Skeletal muscle tissue (tissue), 4 donors: ENCODE measurements around the gene MYEOV. TPM values are rescaled to one million over a fixed set of nuclear protein-coding genes. Genes with fewer than 3 reads are reported as not detected.

ENCODE experiments used
- H3K27ac ChIP-seq: one replicate; pipeline ENCODE4 v1.7.0; 2013; ENCODE audit warnings: mild to moderate bottlenecking, low read depth, low read length, inconsistent platforms
- H3K27me3 ChIP-seq, 3 donors: one replicate each; pipeline ENCODE4 v1.7.0; 2013; ENCODE audit warnings: low read length in 3 of 3; ENCODE audit not compliant: control insufficient read depth in 3 of 3, insufficient read depth in 3 of 3
- H3K36me3 ChIP-seq, 3 donors: one replicate each; pipeline ENCODE4 v1.7.0; 2013; ENCODE audit warnings: low read length in 3 of 3; ENCODE audit not compliant: control insufficient read depth in 3 of 3, insufficient read depth in 3 of 3
- H3K4me1 ChIP-seq, 3 donors: one replicate each; pipeline ENCODE4 v1.7.0; 2013; ENCODE audit warnings: low read length in 3 of 3, mild to moderate bottlenecking in 3 of 3; ENCODE audit not compliant: control insufficient read depth in 3 of 3, insufficient read depth in 3 of 3
- H3K4me3 ChIP-seq, 3 donors: one replicate each; pipeline ENCODE4 v1.7.0; 2013; ENCODE audit warnings: low read length in 3 of 3
- H3K9ac ChIP-seq, 3 donors: one replicate each; pipeline ENCODE4 v1.7.0; 2013; ENCODE audit warnings: low read length in 3 of 3, mild to moderate bottlenecking in 3 of 3, moderate library complexity in 2 of 3, low read depth in 1 of 3
- H3K9me3 ChIP-seq, 3 donors: one replicate each; pipeline ENCODE4 v1.7.0; 2013; ENCODE audit warnings: low read length in 3 of 3; ENCODE audit not compliant: control insufficient read depth in 3 of 3
- total RNA-seq: library from RNA; depleted of rRNA; stranded (reverse); fragments of >200 nt; gene quantifications from one replicate; pipeline ENCODE4 v1.2.3, GENCODE V29; 2014
- donor health status: Osteomylitis.

The MYEOV gene
- total RNA-seq, 1 donor from 2014 or later = not detected

GRCh38 chr11:69333879-69334278, 39.9 kb downstream of the MYEOV start:
- H3K27me3 ChIP-seq = peaks cover 0 to 4% (median 0%) of the 10 kb centered on the region in 3 donors
- peaks cover 0 to 3% (median 0%) of the 10 kb centered on the region in 3 donors for H3K4me1 ChIP-seq
- no peaks in the 10 kb centered on the region for H3K36me3 ChIP-seq

GRCh38 chr11:69335007-69335780, 41.2 kb downstream of the MYEOV start:
- no peaks in the 10 kb centered on the region for H3K36me3 ChIP-seq
- no peak overlapping the region for H3K9ac ChIP-seq
- H3K27ac ChIP-seq = no peak overlapping the region
- no peaks in the 10 kb centered on the region for H3K9me3 ChIP-seq
- H3K4me3 ChIP-seq = no peak overlapping the region
- H3K4me1 ChIP-seq = peaks cover 0 to 3% (median 0%) of the 10 kb centered on the region in 3 donors
- peaks cover 0 to 7% (median 6%) of the 10 kb centered on the region in 3 donors for H3K27me3 ChIP-seq

More at GRCh38 chr11:69333879-69334278, 39.9 kb downstream of the MYEOV start:
- H3K4me3 ChIP-seq = no peak overlapping the region
- H3K27ac ChIP-seq = no peak overlapping the region
- no peak overlapping the region for H3K9ac ChIP-seq
- H3K9me3 ChIP-seq = no peaks in the 10 kb centered on the region

GRCh38 chr11:69335781-69336405, 41.9 kb downstream of the MYEOV start:
- Histone ChIP-seq H3K4me3 (no peak overlapping the region), H3K9me3 (no peaks in the 10 kb centered on the region), H3K27me3 (peaks cover under 1 to 9% (median 6%) of the 10 kb centered on the region in 3 donors), H3K36me3 (no peaks in the 10 kb centered on the region), H3K4me1 (peaks cover 0 to 3% (median 0%) of the 10 kb centered on the region in 3 donors), H3K27ac (no peak overlapping the region), H3K9ac (no peak overlapping the region)

- H3K27ac ChIP-seq = no peak overlapping the region
- no peaks in the 10 kb centered on the region for H3K36me3 ChIP-seq
- no peak overlapping the region for H3K9ac ChIP-seq
- no peaks in the 10 kb centered on the region for H3K9me3 ChIP-seq
- H3K4me3 ChIP-seq = no peak overlapping the region
- H3K4me1 ChIP-seq = peaks cover 0 to 3% (median 0%) of the 10 kb centered on the region in 3 donors
- H3K27me3 ChIP-seq = peaks cover 2 to 9% (median 6%) of the 10 kb centered on the region in 3 donors
These were observed 43.3 kb downstream of the MYEOV start for GRCh38 chr11:69337211-69337721.

- H3K27me3 ChIP-seq = peaks cover 2 to 14% (median 9%) of the 10 kb centered on the region in 3 donors
These were observed 45.2 kb downstream of the MYEOV start for GRCh38 chr11:69339041-69339733.

GRCh38 chr11:69339983-69340565, 46.1 kb downstream of the MYEOV start:
- no peak overlapping the region for H3K4me3 ChIP-seq
- peaks cover 2 to 14% (median 9%) of the 10 kb centered on the region in 3 donors for H3K27me3 ChIP-seq
- no peaks in the 10 kb centered on the region for H3K36me3 ChIP-seq
- H3K9ac ChIP-seq = no peak overlapping the region
- no peak overlapping the region for H3K27ac ChIP-seq
- H3K9me3 ChIP-seq = no peaks in the 10 kb centered on the region
- peaks cover 0 to 3% (median 0%) of the 10 kb centered on the region in 3 donors for H3K4me1 ChIP-seq

More at GRCh38 chr11:69339041-69339733, 45.2 kb downstream of the MYEOV start:
- H3K4me3 ChIP-seq = no peak overlapping the region
- no peak overlapping the region for H3K27ac ChIP-seq
- peaks cover 0 to 3% (median 0%) of the 10 kb centered on the region in 3 donors for H3K4me1 ChIP-seq
- H3K36me3 ChIP-seq = no peaks in the 10 kb centered on the region
- no peak overlapping the region for H3K9ac ChIP-seq
- no peaks in the 10 kb centered on the region for H3K9me3 ChIP-seq

- no peak overlapping the region for H3K9ac ChIP-seq
- H3K4me1 ChIP-seq = no peaks in the 10 kb centered on the region
- H3K27ac ChIP-seq = no peak overlapping the region
- peaks cover 2 to 14% (median 6%) of the 10 kb centered on the region in 3 donors for H3K27me3 ChIP-seq
- no peaks in the 10 kb centered on the region for H3K9me3 ChIP-seq
- no peaks in the 10 kb centered on the region for H3K36me3 ChIP-seq
- no peak overlapping the region for H3K4me3 ChIP-seq
These were observed 48.8 kb downstream of the MYEOV start for GRCh38 chr11:69342588-69343330.

- H3K27me3 ChIP-seq = peaks cover 2 to 14% (median 6%) of the 10 kb centered on the region in 3 donors
- no peak overlapping the region for H3K4me3 ChIP-seq
- no peaks in the 10 kb centered on the region for H3K36me3 ChIP-seq
- H3K27ac ChIP-seq = no peak overlapping the region
- H3K4me1 ChIP-seq = no peaks in the 10 kb centered on the region
- peaks cover 0 to 2% (median 0%) of the 10 kb centered on the region in 3 donors for H3K9me3 ChIP-seq
- H3K9ac ChIP-seq = no peak overlapping the region
These were observed 49.7 kb downstream of the MYEOV start for GRCh38 chr11:69343401-69344321.
